D721Med (cell line): ENCODE results near the gene RAMP1.

Experiments
- DNase-seq: peaks from one replicate; pipeline ENCODE4 v3.0.0; 2011; ENCODE audit warnings: low spot score; ENCODE audit not compliant: insufficient read length
- FAIRE-seq: peaks from 2 replicates; lab custom pipeline; 2011; peaks lifted over from hg19 to GRCh38; lab: Jason Lieb, UNC
- TF ChIP-seq, protein P1 (sequence below): IDR thresholded peaks from 2 replicates; pipeline ENCODE4 v1.5.1; 2012; ENCODE audit warnings: mild to moderate bottlenecking, control low read depth; ENCODE audit not compliant: insufficient read depth; ENCODE audit errors: missing control alignments

Gene RAMP1

GRCh38 chr2:237859533-237860272, at the start of gene RAMP1:
RAMP1 (plus strand) TSS chr2:237859623; CDS start chr2:237859676, 53 bp downstream.
- FAIRE-seq (no peak), DNase-seq (peak; percentile 12)
- TF ChIP-seq, protein P1, sequence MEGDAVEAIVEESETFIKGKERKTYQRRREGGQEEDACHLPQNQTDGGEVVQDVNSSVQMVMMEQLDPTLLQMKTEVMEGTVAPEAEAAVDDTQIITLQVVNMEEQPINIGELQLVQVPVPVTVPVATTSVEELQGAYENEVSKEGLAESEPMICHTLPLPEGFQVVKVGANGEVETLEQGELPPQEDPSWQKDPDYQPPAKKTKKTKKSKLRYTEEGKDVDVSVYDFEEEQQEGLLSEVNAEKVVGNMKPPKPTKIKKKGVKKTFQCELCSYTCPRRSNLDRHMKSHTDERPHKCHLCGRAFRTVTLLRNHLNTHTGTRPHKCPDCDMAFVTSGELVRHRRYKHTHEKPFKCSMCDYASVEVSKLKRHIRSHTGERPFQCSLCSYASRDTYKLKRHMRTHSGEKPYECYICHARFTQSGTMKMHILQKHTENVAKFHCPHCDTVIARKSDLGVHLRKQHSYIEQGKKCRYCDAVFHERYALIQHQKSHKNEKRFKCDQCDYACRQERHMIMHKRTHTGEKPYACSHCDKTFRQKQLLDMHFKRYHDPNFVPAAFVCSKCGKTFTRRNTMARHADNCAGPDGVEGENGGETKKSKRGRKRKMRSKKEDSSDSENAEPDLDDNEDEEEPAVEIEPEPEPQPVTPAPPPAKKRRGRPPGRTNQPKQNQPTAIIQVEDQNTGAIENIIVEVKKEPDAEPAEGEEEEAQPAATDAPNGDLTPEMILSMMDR = no peak

DNA sequence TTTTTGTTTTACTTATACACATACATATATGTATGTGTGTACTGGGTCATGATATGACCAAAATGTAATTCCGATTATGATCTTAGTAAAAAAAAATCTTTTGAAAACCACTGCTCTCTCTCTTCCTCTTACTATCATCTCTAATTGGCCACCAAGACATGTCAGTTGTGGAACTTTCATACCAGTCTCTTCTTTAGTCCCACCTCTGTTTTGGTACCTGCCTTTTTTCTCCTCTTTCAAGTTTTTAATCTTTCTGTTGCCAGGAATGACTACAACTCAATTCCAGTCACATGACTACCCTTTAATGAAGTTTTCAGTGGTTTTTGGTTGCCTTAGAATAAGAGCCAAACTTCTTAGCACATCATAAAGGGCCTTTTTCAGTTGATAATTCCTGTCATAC, 43.8 kb upstream of the RAMP1 start:
- DNase-seq = no peak
- TF ChIP-seq, protein P1 = no peak
- FAIRE-seq = no peak

GRCh38 chr2:237816531-237816930, 42.9 kb upstream of the RAMP1 start:
- FAIRE-seq = no peak
- TF ChIP-seq, protein P1 = no peak
- DNase-seq = no peak

DNA sequence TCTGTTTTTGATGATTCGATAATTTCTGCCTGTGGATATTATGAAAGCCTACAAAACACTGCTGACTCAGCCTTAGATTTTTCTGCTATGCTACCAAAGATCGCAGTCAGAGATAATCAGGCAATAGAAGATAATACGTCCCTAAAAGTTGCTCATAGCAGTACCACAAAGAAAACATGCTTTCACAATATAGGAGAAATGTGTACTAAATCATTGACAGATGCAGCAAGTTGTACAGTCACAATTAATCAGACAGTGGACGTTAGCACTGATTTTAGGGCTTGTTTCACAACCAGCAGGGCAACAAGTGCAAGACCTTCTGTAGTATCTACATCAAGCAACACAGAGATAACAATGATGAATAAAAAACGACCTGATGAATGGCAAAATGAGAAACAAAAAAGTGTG, 41.4 kb upstream of the RAMP1 start:
- TF ChIP-seq, protein P1 = no peak
- FAIRE-seq (no peak), DNase-seq (no peak)

GRCh38 chr2:237819231-237819630, 40.2 kb upstream of the RAMP1 start:
- DNase-seq (no peak), FAIRE-seq (no peak)
- TF ChIP-seq, protein P1 = no peak

- FAIRE-seq (no peak), DNase-seq (no peak)
Observed at GRCh38 chr2:237820421-237820820, 39.0 kb upstream of the RAMP1 start.

More at GRCh38 chr2:237820421-237820820, 39.0 kb upstream of the RAMP1 start:
- TF ChIP-seq, protein P1 = no peak
